ENCODE results near the gene MSMO1.
"Not testable (repeated sequence)": the region's sequence is repeated elsewhere in the genome, so short reads cannot be mapped to it uniquely, and the experiment has no call there.

Gene MSMO1

DNA sequence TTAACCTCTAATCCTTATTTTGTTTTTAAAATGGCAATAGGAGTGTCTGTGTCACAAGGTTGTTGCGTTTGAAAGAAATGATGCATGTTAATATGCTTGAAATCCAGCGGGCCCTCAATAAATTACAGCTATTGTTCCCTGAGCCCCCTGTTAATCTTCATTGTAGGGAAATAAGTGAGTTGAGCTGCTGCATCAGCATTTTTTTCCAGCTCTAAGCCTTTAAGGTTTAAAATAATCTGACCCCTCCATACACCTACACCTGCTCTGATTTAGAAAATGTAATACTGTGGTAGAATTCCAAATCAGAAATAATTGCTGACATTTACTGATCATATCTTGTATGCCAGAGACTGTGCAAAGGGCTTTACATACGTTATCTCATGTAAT, 2.6 kb upstream of the MSMO1 start:
- DNase-seq (ENCODE audit: low spot score), result no peak

DNA sequence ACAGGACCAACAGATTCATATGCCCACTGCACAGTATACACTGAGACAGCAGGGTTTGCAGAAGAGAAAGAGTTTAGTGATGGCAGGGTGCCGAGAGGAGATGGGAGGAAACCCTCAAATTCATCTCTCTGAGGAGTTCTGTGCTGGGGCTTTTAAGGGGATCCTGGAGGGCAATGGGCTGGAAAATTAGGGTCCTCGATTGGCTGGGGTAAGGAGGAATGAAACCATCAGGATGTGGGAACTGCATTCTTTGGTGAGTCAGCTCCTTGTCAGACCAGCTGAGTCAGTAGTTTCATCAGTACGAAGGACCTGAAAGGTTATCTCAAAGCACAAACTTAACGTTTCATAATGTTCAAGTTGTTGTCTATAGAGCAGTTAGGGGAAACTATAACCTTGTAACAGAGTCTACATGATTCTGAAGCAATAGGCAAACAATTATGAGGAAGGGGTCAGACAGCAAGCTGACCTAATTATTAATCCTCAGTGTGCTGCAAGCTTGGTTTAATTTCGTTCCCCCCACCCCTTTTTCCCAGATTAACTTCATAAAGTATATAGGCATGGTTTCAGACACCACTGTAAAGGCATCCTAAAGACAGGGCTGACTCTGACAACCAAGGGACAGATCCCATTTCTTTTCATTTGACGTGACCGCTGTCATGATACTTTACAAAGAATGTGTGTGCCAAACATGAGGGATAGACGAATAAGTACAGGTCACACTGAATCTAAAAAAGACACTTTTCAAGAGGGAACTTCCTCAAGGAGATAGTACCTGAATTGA, 1.5 kb upstream of the MSMO1 start:
- peak; percentile 55 for DNase-seq (ENCODE audit: low spot score)

DNA sequence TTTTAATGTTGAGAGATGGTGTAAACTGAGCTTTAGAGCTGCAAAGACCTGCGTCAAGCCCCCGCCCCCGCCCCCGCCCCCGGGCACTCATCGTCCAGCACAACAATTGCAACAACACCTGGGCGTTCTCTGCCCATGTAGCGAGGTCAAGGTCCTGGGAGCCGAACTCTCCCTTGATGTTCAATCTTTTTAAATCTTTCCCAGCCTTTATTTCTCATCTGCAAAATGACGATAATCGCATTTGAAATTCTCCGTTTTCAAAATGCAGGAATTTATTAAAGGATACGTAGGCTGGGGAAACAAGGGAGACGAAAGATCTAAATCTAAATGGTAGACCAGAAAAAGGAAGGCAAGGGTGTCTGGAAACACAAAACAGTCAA, 648 bp upstream of the MSMO1 start:
- DNase-seq (ENCODE audit: low spot score), result peak; percentile 46

DNA sequence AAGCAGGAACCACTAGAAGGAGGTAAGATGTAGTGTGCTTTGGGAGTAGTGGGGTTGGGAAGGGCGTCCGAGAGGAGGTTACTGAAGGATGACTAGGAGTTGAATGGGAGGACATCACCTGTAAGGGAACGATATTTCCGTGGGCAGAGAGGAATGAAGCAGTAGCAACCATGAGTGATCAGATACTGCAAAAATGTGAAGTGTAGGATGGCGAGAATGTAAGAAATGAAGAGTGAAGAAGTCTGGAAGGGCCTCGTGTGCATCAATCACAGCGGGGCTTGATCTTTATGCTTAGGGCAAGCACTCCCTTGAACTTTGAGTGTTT, 594 bp downstream of the MSMO1 start:
- DNase-seq (ENCODE audit: low spot score), result no peak

DNA sequence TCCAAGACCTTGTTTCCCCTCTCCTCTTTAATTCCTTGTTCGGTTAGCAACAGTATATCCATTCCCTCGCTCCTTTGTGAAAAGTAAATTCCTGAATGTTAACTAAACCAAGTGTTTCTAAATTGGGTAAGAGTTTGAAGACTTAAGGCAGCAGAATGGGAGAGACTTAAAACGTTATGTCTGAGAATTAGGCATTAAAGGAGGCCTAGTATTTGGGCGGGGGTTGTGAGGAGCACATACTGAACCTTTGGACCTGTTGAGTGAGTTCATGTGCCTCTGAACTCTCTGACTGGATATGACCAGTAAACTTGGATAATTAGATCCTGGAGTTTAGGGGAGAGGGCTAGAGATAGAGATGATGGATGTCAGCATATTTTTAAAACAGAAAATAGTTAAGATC, 1.2 kb downstream of the MSMO1 start:
- DNase-seq (ENCODE audit: low spot score), result no peak

DNA sequence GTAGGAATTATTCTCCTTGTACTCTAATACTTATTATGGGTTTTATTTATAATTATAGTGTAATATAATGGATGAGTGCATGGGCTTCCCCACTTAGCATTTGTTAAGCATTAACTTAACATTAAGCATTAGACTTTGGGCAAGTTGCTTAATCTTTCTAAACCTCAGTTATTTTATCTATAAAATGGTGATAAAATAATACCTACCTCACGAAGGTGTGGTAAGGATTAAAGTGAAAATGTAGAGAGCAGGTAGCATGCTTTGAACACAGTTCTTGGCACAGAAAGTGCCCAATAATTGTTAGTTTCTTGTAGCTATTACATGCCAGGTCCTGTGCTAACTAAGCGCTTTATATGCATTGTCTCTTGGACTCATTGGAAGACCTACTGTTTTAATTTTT, 2.6 kb downstream of the MSMO1 start:
- no peak for DNase-seq (ENCODE audit: low spot score)

DNA sequence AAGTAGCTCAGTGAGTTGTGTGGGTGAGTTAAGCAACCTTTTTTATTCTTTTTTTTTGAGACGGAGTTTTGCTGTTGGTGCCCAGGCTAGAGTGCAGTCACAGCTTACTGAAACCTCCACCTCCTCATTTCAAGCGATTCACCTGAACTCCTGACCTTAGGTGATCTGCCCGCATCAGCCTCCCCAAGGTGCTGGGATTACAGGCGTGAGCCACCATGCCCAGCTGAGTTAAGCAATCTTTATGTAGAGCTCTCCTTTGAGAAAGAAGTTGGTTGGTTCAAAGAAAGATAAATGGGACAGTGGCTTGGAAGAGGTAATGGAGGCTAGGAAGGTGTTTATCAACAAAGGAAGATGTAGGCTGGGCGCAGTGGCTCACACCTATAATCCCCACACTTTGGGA, 3.2 kb downstream of the MSMO1 start:
- no peak for DNase-seq (ENCODE audit: low spot score)

DNA sequence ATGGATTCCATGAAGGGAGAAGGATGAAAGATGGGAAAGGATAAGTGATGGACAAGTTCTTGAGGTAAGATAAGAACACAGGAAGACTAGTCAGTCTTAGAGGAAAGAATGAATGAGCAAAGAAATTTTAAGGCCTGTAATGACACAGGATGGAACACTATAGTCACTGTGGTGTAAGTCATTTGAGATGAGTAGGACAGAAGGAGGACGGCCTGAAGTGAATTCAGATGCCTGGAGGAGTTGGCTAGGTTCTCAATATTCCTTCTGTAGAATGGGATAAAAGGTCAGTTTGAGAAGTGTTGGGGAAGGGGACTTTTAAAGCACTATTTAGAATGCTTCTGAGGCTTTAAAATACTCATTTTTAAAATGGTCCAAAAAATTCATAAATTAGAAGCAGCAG, 3.9 kb downstream of the MSMO1 start:
- no peak for DNase-seq (ENCODE audit: low spot score)

DNA sequence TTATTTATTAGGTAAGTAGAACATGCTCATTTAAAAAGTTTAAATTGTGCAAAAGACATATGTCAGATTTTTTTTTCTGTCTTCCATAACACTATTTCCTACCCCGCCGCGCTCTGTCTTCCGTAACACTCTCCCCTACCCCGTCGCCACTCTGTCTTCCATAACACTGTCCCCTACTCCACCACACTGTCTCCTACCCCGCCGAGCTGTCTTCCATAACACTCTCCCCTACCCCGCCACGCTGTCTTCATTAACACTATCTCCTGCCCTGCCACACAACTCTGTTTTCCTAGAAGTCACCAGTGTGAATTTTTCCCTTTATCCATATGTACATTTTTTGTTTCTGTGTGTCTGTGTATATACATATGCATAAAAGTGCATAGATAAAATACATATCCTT, 4.4 kb downstream of the MSMO1 start:
- no peak for DNase-seq (ENCODE audit: low spot score)

DNA sequence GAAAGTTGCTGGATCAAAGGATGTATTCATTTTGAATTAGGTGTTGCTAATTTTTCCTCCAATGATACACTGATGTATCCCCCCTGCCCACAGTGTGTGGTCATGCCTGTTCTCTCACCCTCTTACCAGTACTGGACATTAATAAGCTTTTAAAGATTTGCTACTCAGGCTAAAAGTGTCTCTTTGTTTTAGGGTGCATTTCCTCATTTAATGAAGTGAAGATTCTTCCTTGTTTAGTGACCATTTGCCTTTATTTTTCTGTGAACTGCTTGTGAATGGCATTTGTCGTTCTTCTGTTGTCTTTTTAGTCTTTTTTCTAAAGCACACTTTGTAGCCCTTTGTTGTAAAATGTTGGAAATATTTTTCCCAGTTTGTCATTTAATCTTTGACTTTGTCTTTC, 5.0 kb downstream of the MSMO1 start:
- no peak for DNase-seq (ENCODE audit: low spot score)

DNA sequence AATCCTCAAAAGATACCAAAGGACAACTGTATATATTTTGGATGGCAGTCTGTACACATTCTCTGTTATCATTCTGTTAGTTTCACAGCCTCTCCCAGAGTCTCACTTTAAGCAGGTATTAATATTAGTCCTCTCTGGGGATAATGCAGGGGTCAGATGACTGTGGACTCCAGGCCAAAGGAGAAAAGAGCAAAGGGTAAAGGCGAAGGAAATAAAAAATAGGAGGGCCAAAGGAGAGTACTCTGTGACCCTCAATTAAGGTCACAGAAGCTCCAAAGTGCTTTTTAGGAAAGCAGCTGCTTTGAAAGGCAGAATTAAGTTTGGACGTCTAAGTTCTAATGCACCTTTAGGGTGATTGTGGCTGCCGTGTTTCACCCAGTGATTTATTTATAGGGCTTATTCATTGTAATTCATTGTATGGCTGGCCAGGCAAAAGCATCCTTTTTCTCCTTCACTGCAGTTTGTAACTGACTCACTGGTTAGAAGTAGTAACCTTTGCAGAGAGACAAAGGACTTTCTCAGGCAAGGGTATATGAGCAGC, 7.8 kb downstream of the MSMO1 start:
- no peak for DNase-seq (ENCODE audit: low spot score)

DNA sequence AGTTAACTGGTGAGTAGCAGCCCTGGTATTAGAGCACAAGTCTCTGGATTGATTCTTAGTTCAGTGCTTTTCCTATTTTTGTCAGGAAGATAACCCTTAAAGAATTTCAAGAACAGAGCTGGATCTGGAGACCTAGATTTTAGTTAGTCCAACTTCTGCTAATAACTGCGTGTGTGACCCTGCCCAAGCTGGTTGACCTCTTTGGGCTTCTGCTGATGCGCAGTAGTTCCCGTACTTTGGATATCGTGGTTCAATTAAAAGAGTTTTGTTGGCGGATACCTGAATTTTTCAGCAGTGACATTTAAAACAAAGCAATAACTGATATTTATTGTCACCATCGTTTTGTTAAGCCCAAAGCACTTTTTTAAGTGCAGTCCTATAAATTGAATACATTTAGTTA, 9.3 kb downstream of the MSMO1 start:
- DNase-seq (ENCODE audit: low spot score), result no peak

DNA sequence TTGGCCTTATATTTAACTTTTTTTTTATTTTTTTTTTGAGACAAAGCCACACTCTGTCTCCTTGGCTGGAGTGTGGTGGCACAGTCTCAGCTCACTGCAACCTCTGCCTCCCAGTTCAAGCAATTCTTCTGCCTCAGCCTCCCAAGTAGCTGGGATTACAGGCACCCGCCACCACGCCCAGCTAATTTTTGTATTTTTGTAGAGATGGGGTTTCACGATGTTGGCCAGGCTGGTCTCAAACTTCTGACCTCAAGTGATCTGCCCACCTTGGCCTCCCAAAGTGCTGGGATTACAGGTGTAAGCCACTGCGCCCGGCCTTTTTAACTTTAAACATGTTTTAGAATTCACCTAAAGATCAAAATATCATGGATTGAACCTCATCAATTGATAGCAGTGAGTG, 14.9 kb downstream of the MSMO1 start:
- DNase-seq (ENCODE audit: low spot score), result not testable (repeated sequence)

DNA sequence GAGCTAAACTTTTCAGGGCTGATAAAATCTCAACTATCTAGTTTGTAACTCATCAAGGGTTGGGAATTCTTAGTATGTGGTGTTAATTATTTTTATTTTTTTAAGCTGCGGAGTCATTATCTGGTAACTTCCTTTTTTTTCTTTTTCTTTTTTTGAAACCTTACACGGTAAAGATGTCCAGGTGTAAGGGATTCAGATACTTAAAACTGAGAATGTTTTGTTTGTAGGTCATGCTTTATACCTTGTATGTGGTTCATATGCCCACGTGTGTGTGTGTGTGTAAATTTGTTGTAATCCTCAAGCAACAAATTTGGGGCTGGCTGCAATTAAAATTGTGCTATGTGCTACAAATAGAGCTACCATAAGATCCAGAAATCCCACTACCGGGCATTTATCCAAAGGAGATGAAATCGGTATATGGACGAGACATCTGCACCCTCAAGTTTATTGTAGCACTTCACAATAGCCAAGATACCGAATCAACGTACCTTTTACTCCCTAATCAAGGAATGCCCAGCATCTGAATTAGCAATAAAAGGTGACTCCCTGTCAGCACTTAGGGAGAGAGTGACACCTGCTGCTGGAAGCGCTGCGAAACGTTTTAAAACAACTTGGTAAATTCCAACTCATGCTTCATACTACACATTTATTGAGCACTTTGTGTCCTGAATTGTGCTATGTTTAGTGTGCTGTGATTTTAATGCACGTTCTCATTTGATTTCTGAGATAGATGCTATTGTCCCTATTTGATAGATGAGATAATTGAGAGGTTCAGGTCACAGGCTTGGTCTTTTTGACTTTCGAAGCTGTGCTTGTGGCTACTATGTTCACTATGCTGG, 16.1 kb downstream of the MSMO1 start:
- peak; percentile 14 for DNase-seq (ENCODE audit: low spot score)

DNA sequence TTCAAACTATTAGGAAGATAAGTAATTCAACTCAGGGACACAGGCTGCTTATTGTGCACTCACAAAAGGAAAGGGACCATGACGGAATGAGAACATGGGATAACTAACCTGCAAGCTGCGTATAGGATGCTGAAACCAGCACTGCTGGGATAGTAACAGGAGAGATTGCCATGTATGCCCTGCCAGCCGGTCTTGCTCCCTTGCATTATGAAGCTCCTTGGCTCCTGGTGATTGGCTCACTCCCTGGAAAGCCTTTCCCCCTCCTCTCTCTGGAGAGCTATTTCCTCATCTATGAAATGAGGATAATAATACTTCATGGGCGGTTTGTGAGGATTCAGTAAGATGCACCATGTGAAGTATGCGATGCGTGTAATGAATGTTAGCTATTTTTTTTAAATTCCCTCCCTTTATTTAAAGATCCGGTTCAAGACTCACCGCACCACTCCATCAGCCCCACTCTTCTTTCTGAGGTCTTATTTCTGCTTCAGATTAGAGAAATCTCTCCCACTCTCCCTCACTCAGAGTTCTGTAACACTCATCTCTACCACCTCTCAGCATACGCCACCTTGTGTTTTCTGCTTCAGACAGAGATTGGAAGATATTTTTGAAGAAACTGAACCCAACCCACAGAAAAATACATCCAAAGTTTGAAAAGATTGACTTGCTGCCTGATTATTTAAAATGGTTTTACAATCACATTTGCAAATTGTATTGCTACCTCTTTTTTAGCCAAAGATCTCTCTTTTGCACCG, 18.4 kb downstream of the MSMO1 start:
- no peak for DNase-seq (ENCODE audit: low spot score)

DNA sequence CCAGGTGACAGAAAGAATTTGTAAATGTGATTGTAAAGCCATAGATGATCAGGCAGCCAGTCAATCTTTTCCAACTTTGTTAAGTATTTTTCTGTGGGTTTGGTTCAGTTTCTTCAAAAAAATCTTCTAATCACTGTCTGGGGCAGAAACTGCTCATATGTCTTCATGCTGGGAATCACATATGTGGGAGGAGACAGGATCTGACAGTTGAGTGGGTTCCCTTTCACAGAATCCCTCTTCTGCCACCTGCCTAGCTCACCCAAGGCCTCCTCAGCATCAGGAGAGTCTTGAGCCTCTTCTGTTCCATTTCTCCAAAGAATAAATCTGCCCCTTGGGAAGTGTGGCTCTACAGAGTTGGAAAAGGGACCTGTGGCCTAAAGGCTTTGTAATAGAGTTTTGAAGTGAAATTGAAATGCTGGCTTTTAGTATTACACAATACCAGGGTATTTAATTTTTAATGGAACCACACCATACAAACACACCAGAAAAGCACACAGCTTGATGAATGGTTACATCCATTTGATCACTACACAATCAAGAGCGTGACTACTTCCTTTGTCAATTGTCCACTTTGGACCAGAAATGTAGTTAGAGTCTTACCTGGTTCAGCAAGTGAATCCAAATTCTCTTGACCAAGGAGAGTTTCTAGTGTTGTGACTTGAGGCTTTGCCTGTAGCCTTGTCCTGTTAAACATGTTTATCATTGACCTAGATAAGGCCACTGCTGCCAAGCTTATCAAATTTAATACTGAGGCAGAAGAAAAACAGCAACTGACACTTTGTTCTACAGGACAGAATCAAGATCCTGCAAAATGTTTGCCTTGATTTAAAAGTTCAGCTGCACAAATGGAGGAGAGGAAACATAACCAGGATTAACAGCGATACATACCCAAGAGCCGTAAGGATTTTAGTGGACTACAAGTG, 20.4 kb downstream of the MSMO1 start:
- no peak for DNase-seq (ENCODE audit: low spot score)

DNA sequence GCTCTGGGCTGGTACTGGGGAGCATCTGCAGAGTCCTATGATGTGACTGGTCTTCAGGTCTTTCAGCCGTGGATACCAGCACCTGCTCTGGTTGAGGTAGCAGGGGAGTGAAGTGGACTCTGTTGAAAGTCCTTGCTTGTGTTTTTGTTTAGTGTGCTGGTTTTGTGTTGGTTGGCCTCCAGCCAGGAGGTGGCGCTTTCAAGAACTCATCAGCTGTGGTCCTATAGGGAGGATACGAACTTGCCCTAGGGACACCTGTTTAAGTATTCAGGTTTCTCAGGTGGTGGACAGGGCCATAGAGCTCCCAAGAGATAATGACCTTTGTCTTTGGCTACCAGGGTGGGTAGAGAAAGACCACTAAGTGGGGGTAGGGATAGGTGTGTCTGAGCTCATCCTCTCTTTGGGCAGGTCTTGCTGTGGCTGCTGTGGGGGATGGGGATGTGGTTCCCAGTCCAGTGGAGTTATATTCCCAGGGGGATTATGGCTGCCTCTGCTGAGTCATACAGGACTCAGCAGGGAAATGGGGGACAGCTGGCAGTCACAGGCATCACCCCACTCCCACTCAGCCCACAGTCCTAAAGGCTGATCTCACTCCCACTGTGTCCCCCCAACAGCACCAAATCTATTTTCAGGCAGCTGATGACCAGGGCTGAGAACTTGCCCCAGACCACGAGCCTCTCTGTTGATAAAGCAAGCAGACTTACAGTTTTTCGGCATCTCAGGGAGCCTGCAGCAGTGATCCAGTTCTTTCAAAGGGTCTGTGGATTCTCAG, 24.1 kb downstream of the MSMO1 start:
- no peak for DNase-seq (ENCODE audit: low spot score)

DNA sequence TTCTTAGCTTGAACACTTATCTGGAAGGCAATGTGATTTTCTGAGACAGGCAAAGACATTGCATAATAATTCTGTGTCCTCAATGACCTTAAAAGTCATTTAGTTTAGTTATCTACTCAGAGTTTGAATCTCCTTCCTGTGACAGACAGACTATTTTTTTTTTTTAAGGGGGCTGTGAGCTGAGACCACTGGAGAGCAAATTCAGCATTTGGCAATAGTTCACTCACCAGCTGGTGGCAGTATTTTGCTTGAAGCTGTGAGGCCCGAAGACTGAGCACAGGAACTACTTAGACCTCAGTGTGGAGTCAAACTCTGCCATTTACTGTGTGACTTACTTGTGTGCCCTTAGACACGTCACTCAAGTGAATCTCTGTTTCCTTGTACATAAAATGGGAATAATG, 28.4 kb downstream of the MSMO1 start:
- peak; percentile 23 for DNase-seq (ENCODE audit: low spot score)

DNA sequence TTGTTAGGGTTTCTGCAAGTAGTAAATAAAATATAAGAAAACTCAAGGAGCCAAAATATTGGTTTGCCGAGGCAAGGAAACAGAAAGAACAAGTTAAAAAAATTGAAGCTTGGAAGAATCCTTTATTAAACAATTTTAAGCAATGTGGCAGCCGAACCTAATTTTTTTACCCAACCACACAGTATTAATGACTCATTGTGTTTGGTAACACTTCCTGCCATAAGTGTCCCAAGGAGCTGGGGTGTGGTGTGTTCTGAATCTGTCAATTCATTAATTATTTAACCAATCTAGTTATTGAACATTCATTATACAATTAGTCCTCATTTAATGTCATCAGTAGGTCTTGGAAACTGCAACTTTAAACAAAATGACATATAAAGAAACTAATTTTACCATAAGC, 32.0 kb downstream of the MSMO1 start:
- DNase-seq (ENCODE audit: low spot score), result no peak

DNA sequence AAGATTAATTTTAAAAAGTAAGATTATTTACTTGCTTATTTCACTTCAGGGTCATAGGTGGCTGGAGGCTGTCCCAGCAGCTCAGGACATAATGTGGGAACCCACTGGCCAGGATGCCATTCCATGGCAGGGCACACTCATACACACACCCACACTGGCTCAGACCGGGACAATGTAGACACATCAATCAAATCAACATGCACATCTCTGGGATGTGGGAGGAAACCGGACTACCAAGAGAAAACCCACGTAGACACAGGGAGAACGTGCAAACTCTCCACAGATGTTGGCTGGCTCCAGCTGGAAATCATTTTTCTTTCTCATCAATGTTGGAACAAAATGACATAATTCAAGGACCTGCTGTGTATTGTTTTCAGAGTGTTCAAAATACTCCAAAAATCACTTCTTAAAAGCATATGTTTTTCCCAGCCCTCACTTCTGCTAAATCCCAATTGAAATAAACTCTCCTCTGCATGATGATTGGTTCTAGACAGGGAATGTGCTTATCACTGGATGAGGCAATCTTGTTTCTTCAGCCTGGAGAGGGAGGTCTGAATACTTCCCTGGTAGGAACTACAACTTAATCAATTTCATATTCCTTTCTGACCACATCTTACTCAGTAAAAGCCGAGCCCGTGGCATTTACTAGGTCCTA, 32.7 kb downstream of the MSMO1 start:
- no peak for DNase-seq (ENCODE audit: low spot score)

Data from LoVo (cell line).